Activated CD8-positive, alpha-beta memory T cell treated with anti-CD3 and anti-CD28 coated beads, Interleukin-2, amount 50 U/mL, for 4 hours (primary cell): Measurements from ENCODE around the gene TRAF3.
"Not testable (repeated sequence)": the region's sequence is repeated elsewhere in the genome, so short reads cannot be mapped to it uniquely, and the experiment has no call there.

Experiments
- DNase-seq: peaks from one replicate; pipeline ENCODE4 v3.0.0-alpha.2; 2020

TRAF3 gene

DNA sequence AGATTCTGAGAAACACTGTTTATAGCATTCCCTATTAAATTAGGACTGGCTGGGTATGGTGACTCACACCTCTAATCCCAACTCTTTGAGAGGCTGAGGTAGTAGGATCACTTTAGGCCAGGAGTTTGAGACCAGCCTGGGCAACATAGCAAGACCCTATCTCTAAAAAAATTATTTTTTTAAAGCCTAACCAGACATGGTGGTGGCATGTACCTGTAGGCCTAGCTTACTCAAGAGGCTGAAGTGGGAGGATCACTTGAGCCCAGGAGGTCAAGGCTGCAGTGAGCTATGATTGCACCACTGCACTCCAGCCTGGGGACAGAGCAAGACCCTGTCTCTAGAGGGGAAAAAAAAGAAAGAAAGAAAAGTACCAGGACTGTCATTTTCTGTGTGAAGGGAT lies 119.5 kb downstream of the TRAF3 start:
- DNase-seq: not testable (repeated sequence)

DNA sequence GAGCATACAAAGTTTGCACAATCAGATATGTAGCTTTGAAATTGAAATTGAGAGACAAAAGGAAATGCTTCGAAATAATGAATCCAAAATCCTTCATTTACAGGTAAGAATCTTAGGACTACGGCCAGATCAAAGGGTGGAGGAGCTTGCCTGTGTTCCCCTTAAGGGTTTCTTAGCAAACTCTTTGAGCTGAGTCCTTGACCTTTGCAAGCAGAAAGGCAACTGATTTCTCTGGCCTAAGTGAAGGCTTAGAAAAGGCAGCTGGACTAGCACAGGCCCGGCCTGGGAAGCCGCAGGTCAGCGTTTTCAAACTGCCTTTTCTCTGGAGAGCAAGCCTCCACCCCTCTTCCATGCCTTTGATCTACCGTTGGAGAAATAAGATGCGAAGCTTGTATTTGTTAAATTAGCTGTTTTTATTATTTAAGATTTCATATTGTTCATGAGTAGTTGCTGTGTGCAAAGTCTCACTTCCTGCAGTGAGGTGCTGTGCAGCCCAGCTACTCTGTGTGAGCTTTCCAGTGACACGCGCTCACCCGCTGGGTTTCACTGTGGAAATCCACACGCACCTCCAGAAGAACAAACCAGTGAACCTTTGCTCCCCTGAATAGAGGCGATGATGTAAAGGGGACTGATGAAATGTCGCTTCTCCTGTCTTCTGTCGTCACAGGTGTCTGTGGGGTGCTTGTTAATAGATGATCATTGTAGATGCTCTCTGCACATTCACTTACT lies 120.2 kb downstream of the TRAF3 start:
- no peak for DNase-seq

DNA sequence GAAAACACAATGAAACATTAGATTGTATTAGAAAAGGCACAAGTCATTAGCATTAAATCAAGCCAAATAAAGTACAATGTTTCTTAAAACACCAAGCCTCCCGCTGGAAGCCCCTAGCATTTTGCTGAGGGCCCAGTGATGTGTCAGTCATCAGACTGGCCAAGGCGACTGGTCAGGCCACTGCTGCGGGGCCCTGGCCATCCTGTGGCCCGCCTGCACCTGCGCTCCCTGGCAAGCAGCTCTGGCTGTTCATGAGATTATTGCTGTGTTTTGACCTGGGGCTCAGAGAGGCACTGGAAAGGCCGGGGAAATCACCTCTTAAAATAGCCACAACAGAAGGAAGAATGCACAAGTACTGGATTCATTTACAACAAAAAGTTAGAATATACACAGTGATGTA lies 121.0 kb downstream of the TRAF3 start:
- DNase-seq: no peak

DNA sequence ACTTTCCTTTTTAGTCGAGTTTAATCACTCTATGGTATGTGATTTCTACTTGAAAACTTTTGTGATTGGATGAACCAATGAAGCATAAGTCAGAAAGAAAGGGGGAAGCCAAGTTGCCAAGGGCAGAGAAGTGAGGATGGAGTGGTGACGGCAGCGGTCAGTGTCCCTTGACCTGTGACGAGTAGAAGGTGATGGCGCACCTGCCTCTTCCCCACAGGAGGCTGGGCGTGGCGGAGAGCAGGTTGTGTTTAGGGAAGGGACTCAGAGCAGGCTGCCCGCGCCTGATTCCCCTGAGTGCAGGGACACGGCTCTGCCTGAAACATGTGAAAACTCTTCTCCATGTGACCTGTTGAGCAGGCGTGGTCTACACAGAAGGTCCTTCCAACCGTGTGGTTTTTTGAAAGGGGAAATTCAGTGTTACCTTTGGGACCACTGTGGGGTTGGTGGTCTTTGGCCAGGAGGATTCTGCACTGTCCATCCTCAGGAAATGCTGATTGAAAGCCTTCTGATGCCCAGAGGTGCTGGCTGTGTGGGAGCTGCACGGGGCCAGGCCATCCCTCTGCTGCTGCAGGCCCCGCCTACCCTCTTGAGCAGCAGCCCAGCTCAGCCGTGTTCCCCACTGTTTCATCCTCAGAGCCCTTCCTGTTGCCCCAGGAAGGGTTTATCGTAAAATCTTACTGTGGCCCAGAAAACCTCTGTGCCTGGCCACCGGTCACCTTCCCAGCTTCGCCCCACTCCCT lies 121.7 kb downstream of the TRAF3 start:
- no peak for DNase-seq

DNA sequence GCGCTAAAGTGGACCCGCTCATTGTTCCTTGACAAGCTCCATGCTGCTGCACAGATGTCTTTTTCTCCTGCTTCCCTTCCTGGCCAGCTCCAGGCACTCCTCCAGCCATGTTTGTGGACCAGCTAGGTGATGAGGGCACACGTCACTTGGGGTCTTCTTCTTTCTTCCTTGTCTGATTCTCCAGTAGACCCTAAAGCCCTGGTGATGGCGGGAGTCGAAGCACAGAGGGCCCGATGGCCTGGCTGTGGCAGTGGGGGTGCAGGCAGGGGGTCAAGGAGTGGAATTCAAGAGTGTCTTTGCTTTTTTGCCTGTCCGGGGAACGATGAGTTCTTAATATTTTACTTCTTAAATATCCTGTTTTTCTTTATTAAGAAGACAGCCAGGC lies 122.3 kb downstream of the TRAF3 start:
- no peak for DNase-seq

DNA sequence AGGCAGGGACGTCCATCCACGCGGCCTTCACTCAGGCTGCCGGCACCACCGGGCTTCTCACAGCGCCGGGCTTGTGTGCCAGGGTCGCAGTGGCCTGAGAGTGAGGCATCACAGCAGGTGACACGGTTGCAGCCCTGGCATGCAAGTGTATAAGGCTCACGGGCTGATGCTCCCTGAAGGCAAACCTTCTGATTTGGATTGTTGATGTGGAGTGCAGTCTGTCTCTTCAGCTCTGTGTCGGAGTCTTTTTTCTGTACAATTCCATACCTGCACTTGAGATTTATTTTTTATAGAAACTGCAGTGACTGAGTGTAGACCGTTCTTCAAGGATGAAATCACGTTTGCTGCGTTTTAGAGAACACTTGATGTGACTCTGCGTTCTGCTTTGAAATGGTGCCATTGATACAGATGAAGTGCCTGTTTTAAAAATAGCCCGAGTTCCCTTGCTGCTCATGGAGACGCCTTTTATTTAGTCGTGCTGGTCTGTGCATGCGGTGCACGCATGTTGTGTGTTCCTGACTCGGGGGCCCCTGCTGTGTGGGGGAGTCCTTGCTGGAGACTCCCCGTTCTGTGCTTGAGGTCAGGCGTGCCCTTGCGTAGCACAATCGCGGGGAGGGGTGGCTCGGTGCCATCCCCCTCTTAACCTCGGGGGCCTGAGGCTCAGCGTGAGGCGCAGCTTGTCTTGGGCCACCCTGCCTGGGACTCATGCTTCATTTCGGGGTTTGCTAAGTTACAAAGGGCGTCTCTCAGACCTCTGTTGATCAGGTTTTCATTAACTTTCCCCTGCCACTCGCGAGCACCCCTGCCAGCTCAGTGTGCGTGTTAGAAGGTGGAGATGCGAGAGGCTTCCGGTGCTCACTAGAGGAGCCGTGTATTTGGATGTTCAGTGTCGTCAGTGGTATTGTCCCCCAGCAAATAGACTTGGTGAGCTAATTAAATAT lies 123.7 kb downstream of the TRAF3 start:
- DNase-seq: no peak

DNA sequence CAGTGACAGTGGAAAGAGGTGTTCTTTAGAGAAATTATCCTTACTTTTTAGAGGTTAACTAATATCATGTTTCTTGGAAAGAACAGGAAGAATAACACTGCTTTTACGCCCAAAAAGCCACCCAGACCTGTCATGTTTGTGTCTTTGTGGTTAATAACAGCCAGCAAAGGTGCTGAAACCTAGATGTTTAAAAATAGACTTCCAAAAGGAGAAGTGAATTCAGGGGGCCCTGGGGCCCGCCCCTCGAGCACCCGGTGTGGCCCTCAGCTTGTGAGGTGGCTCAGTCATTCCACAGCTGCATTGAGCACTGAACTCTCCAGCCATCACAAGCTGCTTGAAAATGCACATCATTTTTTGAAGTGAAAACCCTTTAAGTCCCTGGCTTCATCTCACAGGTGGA lies 124.4 kb downstream of the TRAF3 start:
- DNase-seq: no peak

DNA sequence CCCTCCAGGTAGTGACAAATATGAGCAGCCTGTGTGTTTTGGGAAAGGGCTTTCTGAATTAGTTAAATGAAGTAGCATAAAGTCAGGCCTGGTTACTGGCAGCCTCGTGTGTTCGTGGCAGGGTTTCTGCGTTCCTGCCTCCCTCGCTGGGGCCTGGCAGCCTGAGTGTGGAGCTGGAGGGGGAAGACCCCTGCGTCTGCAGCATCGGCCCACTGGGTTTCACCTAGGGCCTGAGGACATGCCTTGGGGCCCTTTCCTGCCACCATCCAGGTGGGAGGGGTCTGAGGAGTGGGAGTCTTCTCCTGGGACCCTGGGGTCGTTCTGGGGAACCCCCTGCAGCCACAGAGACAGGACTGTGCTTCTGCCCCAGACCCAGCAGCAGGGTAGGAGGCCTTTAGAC lies 124.8 kb downstream of the TRAF3 start:
- no peak for DNase-seq

DNA sequence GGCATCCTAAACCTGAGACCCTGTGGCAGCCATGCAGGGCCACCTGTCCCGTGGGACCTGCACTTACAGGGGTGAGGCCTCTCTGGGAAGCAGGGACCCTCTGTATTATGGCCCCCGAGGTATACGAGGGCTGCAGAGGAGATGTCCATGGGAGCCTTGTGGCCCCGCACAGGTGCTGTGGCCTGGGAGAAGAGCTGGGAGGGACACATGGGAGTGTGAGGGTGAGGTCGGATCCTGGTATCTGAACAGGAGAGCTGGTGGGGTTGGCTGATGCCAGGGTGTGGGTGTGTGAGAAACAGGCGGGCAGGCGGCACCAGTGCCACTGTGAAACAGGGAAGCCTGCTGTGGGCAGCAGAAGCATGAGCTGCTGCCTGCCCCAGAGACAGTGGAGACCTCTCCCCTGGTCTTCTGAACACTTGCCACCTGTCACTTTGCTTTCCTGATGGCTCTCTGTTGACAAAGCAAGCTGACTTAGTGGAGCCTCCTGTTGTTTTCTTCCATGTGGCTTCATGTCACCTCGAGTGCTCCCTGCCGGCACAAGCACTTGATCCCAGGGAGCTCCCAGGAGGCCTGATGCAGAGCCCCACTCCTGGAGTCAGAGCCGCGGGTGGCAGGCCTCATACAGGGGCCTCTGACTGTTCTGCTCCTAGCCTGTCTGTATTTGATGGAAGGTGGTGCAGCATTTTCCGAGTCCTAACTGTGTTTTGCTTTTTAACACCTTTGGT lies 125.4 kb downstream of the TRAF3 start:
- DNase-seq: no peak

DNA sequence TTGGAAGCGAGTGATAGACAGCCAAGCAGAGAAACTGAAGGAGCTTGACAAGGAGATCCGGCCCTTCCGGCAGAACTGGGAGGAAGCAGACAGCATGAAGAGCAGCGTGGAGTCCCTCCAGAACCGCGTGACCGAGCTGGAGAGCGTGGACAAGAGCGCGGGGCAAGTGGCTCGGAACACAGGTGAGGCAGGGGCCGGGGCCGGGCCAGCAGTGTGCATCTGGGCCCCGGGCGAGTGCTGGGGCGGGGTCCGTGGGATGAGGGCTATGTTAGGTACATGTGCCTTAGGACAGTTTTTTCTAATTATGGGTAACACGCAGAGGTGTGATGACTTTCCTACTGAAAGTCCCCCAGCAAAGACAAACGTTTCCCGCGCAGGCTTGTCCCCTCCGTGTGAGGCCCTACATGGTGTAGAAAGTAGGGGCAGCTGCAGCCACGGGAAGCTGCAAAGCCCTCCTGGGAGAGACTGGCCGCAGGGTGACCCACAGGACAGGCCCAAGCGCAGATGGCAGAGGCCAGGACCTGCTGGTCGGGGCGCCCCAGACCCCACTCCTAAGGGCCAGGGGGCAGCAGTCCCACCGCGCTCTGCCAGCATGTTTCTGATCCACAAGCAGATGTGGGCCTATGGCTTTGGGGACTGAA lies 126.1 kb downstream of the TRAF3 start:
- DNase-seq: no peak

DNA sequence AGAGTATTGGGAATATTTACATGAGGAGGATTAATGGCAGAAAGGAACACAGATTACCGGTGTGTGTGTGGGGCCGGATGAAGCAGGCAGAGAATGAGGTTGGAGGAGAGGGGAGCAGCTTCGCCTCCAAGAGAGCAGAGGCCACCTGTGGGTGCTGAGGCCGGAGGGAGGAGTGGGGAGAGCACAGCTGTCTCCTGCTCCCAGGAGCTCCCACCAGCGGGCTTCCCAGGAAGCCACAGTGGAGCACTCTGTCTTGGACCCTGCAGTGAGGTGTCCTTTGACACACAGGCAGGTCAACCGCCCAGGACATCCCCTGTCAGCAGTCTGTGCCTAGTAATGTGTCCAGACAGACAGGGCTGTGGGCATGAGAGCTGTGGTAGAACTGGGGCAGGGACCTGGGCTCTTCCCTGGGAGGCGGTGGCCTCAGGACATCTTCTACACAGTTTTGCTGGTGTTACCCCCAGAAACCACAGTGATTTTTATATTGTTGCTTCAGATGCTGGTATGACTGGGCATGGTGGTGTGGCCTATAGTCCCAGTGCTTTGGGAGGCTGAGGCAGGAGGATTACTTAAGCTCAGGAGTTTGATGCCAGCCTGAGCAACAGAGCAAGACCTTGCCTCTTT lies 126.8 kb downstream of the TRAF3 start:
- DNase-seq: no peak

DNA sequence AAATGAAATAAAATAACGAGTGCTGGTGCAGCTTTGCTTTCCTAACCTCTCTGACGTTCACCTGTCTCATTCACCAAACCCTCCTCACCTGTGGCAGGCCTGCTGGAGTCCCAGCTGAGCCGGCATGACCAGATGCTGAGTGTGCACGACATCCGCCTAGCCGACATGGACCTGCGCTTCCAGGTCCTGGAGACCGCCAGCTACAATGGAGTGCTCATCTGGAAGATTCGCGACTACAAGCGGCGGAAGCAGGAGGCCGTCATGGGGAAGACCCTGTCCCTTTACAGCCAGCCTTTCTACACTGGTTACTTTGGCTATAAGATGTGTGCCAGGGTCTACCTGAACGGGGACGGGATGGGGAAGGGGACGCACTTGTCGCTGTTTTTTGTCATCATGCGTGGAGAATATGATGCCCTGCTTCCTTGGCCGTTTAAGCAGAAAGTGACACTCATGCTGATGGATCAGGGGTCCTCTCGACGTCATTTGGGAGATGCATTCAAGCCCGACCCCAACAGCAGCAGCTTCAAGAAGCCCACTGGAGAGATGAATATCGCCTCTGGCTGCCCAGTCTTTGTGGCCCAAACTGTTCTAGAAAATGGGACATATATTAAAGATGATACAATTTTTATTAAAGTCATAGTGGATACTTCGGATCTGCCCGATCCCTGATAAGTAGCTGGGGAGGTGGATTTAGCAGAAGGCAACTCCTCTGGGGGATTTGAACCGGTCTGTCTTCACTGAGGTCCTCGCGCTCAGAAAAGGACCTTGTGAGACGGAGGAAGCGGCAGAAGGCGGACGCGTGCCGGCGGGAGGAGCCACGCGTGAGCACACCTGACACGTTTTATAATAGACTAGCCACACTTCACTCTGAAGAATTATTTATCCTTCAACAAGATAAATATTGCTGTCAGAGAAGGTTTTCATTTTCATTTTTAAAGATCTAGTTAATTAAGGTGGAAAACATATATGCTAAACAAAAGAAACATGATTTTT lies 128.2 kb downstream of the TRAF3 start:
- no peak for DNase-seq

DNA sequence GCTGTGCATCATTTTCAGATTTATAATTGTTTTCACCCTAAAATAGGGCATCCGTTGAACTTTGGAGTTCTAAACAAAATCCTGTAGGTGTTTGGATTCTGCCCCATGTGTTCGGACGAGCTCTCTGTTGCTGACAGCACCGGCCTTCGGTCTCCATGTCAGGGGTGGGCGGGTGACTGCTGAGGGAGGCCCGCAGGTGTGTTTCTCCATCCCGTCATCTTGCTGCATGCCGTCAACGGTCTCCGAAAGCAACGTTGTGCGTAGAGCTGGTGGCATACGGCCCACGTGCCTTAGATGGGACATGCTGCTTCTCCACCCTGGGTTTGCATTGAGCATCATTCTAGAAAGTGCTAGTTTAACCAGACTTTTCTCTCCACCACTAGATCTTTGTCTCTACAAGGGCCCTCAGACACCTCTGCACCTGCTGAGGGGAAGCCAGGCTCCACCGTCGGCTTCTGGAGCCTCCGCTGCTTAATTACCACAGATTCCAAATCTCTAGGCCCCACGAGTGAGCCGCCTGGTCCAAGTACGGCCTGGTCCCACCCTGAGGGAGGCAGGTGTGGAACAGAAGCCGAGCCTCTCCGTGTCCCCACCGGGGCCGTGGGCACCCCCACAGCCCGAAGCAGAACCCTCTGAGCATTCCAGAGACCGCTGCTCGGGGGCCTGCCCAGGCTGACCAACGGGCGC lies 129.5 kb downstream of the TRAF3 start:
- no peak for DNase-seq

DNA sequence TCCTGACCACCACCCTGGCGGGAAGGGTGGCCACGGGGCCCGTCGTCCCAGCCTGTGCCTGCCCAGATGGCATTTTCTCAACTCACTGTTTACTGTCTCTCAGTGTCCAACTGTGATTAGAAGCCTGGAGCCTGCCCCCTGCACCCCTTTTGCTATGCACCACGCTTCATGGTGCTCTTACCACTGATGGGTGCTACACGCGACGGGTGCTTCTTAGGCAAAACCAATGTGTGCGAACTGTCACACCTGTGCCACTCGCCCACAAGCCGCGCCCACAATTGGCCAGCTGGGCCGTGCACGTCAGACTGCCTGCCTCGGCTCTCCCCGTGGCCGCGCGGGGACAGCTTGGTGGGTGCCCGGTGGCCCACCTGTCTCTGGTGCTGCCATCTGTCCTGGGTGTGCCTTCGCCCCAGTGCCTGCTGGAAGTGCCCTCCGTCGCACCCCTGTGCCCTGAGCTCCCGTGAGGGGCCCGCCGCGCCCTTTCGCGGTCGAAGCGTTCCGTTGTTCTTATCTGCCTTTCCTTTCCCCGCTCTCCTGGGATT lies 130.1 kb downstream of the TRAF3 start:
- DNase-seq: no peak

DNA sequence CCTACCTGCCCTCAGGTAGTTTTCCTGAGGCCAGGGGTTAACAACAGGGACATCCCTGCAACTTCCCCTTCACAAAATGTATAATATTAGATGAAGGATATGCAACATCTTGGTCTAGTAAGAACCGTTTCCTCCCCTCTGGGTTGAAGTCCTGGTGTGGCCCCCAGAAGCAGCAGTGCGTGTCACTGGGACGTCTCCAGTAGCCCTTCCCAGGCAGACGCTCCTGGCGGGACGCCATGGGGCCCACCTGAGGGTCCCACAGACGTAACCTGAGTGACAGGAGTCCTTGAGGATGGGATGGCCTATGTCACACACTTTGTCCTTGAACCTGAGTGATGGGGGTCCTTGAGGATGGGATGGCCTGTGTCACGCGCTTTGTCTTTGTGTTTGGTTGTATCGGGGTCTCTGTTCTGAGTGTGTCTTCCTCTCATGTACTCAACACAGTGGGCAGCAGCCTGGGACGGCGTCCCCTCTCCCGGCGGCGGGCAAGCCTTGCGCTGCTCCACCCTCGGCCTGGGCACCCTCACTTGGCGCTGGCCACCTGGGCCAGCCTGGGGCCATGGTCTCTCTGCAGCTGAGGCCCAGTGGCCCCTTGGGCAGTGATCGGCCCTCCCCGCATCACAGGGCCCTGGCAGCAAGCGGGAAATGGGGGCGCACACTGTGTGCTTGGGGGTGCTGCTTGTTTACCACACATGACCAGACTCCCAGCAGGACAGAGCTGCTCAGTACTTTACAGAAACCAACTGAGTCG lies 130.9 kb downstream of the TRAF3 start:
- DNase-seq: no peak

DNA sequence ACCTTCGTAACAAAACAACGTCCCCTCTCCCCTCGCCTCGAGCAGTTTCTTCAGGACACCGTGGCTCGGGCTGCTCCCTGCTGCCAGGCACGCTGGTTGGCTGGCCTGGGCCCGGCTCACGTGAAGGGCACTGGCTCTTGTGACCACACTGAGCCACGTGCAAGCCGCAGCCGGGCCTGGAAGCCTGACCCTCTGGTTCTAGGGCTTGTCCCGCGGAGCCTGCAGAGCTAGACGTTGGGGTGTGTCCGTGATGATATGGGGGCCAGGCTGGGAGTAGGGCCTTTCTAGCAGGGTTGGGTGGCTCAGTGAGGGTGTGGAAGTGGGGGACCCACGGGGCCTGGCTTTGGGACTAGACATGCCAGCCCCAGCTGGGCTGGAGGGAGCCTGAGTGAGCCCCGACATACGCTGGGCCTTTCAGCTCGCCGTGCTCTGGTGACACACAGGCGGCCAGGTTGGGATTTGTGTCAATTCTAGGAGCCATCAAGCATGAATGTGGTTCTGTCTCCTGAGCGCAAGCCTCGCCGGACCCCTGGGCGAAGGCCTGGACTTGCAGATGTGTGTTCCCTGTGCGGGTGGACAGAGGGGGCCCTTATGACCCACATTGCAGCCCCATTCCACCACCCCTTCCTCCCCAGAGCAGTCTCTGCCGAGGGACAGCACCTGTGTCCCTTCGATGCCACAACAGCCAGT lies 131.7 kb downstream of the TRAF3 start:
- DNase-seq: no peak

DNA sequence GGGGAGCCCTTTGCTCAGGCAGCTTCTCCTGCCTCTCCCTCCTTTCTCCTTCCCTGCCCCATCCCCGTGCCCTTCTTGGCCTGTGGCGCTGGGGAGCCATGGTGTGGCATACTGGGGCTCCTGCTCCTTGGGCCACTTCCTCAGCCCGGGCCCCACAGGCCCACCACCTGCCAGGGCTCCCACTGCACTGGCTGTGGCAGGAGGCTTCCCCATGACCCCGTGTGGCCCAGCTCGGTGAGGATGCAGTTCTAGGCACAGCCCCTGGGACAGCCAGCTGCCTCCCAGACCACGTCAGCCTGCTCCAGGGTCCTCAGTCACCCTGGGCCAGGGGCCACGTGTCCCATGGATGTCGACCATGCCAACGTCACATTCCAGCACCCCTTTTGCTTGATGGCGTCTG lies 132.2 kb downstream of the TRAF3 start:
- DNase-seq: no peak

DNA sequence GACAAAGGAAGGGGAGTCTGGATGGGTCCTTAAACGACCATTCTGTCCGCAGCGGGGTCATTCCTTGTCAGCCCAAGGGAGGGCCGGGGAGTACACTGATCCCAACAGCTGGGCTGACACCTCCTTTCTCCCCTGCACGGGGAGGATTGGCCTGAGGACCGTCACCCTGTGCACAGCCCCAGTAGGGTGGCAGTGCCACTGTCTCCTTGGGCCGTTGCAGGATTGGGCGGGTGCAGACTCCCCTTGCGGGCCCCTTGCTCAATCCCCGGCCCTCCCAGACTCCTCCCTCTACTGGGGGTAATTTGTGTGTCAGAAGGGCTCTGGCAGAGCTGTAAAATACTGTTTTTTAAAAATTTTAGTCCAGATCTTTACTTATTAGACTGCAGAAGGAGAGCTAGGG lies 132.7 kb downstream of the TRAF3 start:
- no peak for DNase-seq
